DOHH2 (cell line): ENCODE results near the gene PWP1.

ENCODE experiments used
- EZH2phosphoT487 ChIP-seq: fragments of 200-600 bp; sonication (generic); IDR thresholded peaks from 2 replicates; pipeline ENCODE4 v1.6.1; 2017; ENCODE audit warnings: borderline replicate concordance, mild to moderate bottlenecking, antibody characterized with exemption, low read length, moderate library complexity, mixed read lengths
- TF ChIP-seq, protein P1 (sequence below): fragments of 200-600 bp; sonication (generic); IDR thresholded peaks from one replicate; pipeline ENCODE4 v1.5.1; 2014; ENCODE audit warnings: antibody characterized with exemption, mild to moderate bottlenecking, low read depth, low read length; ENCODE audit not compliant: poor library complexity, severe bottlenecking

DNA sequence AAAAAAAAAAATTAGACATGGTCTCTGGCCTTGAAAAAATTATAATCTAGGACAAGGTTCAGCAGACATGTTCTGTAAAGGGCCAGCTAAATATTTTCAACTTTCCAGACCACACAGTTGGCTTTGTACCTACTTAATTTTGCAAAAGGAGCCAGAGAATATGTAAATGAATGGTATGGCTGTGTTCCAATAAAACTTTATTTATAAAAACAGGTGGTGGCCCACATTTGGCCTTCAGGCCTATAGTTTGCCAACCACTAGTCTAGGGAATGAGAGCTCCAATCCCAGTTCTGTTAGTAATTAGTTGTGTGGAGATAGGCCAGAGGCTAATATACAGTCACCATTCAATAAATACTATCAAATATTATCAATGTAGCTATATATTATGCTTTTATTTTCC lies 29.3 kb upstream of the PWP1 start:
- TF ChIP-seq, protein P1, sequence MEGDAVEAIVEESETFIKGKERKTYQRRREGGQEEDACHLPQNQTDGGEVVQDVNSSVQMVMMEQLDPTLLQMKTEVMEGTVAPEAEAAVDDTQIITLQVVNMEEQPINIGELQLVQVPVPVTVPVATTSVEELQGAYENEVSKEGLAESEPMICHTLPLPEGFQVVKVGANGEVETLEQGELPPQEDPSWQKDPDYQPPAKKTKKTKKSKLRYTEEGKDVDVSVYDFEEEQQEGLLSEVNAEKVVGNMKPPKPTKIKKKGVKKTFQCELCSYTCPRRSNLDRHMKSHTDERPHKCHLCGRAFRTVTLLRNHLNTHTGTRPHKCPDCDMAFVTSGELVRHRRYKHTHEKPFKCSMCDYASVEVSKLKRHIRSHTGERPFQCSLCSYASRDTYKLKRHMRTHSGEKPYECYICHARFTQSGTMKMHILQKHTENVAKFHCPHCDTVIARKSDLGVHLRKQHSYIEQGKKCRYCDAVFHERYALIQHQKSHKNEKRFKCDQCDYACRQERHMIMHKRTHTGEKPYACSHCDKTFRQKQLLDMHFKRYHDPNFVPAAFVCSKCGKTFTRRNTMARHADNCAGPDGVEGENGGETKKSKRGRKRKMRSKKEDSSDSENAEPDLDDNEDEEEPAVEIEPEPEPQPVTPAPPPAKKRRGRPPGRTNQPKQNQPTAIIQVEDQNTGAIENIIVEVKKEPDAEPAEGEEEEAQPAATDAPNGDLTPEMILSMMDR = no peak
- TF ChIP-seq EZH2phosphoT487 = no peak
